Retina (tissue), 1 donor: ENCODE data around the gene MAP3K21.
A peak's percentile ranks its signal among the peaks of the same experiment; 100 is the strongest.

ENCODE experiments used
- DNase-seq: peaks from one replicate; pipeline ENCODE4 v3.0.0-alpha.2; 2016

Gene MAP3K21

DNA sequence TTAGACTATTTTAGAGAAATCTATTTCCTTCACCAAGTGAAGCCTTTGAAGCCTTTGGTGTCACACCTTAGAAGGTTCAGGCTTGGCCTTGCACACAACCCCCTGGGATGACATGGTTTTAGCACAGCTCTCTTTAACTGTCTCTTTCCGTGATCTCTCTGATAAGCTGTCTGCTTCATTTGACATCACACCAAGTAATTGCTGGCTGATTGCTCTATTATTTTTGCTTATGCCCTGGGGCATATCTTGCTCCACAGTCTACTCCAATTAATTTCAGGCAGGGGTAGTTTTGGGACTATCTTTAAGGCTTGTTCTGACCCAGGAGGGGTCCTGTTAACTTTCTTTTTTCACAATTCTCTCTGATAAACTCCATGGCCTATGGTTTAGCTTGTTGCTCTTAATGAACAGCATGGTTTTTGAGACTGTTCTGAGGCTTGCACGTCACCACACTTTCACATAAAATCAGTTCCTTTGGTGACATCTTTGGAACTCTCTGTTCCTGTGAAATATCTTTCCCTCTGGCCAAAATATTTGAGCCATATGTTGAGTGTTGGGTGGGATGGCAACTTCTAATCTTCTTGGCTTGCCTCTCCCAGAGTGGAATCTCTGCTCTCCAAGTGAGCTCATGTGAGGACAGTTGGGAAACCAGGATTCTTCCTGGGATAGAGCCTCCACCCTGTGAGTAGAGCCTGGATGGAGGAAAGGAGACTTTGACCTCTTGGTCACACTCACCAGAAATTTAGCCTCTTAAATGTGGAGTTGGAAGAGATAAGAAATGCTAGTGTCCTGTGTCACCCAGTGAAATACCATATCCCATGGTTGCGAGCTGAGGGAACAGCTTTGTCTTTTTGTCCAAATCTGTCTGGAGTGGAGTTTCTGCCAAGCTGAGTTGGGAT is 63.6 kb downstream of the MAP3K21 start:
- DNase-seq: no peak

DNA sequence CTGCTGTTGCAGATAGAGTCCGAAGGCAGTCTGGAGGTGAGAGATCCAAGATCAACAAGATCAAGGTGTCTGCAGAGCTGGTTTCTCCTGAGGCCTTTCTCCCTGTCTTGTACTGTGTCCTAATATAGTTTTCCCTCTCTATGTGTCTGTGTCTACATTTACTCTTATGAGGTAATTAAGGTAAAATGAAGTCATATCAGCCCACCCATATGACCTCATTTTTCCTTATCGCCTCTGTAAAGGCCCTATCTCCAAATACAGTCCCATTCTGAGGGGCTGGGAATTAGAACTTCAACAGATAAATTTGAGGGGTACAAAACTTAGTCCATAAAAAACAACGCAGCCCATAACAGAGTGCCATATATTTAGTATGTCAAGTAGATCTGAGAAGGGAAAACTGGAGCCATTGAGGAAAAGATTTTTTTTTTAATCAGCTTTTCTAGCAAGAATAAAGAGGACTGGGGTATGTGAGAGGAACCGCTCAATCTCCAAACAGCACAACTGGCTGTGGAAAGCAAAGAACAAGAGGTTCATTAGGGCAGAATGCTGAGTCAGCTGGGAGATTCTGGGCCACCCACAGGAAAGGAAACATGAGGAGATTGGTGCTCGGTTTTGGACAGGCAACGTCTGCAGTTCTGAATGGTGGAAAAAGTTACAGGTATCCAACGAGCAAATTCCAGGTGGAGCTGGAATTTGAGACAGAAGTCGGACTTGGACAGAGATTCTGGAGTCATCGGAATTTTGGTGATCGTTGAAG is 65.7 kb downstream of the MAP3K21 start:
- DNase-seq: no peak

DNA sequence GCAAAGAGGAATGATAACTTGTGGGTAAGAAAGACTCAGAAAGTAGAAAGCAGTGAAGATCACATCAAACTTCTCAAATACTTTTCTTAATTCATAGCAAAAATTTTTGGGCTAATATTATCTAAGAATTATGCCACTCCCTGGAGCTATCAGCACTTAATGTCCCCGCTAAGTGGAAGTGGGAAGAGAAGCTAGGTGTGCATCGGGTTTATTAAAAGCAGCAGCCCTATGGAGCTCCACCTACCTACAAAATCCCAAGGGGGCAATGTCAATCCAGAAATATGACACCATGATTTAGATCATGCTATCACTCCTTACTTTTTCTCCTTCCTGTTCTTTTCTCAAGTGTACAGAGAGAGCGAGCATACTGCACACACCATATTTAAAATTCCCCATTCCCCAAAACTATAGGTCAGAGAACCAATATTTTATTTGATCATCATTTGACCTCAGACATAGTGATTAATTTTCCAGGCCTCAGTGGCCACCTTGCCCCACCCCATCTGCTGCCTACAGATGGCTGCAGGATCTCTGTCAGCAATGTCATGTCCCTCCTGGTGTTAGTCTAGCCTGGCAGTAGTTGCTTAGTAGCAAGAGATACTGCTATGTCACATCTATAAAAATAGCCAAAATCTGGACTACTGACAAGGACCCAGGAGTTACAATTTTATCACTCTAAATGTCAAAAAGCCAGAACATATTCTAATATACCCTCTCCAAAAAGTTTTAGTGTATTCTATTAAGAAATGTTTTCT is 66.6 kb downstream of the MAP3K21 start:
- no peak for DNase-seq

DNA sequence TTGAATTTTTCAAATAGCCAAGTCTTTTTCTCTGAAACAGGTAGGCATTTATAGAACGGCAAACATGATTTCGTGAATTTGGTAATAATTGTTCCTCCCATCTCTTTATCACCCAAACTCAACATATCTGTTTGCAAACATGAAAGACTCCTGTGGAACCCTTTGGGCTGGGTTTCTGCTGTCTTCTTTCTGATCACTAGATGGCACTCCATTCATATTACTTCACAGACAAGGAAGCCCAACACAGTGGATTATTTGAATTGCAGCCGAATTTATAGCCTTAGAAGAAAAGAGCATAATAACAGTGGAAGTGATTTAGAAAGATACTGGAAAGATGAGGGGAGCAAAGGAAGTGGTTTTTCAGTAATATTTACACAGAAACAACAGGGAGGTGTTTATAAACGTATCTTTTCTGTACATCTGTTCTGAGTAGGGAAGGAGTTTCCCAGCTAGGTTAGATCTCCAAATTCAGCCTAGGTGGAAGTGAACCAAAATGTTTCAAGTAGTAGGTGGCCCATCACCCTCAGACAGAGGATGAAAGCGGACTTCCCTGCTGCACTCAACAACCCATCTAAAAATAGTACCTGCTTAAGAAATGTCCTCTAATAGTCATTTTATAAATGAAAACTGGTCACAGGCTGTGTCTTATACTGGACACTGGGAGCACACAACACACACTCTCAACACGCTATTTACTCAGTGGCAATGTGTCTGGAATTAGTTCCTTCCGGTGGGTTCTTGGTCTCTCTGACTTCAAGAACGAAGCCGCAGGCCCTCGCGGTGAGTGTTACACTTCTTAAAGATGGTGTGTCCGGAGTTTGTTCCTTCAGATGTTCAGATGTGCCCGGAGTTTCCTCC is 67.6 kb downstream of the MAP3K21 start:
- DNase-seq: peak; percentile 56

DNA sequence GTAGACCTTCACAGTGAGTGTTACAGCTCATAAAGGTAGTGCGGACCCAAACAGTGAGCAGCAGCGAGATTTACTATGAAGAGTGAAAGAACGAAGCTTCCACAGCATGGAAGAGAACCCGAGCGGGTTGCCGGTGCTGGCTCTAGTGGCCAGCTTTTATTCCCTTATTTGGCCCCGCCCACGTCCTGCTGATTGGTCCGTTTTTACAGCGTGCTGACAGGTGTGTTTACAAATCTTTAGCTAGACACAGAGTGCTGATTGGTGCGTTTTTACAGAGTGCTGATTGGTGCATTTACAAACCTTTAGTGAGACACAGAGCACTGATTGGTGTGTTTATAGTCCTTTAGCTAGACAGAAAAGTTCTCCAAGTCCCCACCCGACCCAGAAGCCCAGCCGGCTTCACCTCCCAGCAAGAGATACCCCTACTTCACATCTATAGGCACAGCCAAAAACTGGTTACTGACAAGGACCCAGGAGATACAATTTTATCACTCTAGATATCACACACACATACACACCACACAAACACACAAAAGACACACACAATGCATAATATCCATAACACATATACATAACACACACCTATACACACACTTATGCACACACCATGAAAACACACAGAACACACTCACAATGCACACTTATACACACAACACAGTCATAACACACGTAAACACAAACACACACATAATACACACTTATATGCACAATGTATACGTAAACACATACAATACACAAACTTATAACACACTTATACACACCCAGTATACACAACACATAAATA is 68.5 kb downstream of the MAP3K21 start:
- DNase-seq: no peak

DNA sequence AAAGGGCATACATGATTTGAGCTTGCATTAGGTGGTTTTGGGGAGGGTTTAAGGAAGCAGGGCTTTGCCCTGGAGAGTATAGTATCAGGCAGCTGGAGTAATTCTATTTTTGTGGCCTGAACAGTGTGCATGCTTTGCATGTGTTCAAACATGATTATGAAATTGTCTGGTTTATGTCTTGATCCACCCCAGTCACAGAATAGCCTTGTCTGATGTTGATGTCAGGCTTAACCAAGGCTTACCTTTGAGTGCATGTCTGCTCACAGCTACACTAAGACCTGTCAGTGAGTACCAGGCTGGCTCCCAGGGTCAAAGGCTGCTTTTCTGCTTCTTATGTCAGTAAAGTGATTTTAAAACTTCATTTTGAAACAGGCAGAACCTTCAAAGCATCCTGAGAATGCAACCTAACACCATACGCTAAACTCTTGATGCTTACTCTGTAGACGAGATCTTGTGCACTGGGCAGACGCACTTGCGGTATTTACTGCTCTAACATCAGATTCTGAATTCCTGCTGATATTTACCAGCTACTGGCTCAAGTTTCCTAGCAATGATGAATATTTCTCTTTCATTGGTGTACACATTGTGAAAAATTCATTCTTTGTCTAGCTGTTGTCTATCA is 78.9 kb downstream of the MAP3K21 start:
- DNase-seq: no peak

DNA sequence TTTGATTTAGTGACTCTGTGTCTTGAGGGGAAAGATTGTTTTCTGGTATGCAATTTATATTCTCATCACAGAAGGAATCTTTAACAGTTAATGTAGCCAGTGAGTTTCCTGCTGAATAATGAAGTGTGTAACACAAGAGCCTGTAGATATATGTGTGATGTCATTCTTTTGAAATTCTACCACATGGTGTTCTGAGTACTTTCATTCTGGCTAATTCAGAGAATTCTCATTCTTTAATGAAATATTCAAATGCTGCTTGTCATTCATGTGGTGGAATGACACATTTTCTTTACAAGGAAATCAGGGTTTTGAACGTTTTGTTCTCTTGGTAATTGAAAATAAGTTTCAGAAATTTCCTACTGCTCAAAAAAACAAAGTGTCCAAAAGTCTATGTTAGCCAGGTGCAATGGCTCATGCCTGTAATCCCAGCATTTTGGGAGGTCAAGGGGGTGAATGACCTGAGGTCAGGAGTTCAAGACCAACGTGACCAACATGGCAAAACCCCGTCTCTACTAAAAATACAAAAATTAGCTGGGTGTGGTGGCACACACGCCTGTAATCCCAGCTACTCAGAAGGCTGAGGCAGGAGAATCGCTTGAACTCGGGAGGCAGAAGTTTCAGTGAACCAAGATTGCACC is 79.6 kb downstream of the MAP3K21 start:
- no peak for DNase-seq

DNA sequence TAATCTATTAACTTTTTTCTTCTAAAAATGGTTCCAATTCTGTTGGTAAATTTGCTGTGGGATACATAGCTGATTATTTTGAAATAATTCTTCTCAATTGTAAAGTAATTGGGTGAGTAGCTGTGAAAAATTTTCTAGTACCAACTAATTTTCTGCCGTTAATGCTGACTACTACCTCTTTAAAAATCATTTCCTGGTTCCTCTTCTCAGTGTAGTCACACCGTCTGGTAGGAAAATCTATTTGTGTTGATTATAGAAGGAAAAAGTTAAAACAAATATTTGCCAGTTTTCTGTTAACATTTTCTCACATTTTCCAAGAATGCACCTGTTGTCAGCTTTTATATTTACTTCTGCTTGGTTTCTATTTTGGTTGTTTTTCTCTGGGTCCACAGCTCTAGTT is 82.0 kb downstream of the MAP3K21 start:
- DNase-seq: no peak

DNA sequence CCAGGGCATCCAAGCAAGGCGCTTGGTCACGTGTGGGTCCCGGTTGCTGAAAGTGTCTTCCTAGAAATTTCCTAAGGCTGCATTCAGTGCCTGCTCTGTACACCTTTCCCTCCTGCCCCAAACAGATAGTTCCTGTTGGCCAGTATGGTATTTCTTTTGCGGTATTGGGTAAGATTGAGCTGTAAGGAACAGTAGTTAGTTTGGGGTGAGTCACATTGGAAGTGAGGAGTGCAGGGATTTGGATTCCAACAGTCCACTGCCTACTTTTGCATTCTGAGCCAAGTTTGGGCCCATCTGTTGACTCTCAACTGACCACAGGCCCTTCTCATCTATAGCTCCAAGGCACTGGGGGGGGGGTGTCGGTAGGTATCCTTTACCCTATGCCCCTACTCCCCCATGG is 83.4 kb downstream of the MAP3K21 start:
- DNase-seq: no peak

DNA sequence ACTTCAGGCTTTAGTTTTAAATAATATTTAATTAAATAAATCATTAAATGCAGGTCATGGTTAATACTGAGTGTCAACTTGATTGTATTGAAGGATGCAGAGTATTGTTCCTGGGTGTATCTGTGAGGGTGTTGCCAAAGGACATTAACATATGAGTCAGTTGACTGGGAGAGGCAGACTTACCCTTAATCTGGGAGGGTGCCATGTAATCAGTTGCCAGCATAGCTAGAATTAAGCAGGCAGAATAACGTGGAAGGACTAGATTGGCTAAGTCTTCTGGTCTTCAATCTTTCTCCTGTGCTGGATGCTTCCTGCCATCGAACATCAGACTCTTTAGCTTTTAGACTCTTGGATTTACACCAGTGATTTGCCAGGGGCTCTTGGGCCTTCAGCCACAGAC is 85.3 kb downstream of the MAP3K21 start:
- DNase-seq: no peak

DNA sequence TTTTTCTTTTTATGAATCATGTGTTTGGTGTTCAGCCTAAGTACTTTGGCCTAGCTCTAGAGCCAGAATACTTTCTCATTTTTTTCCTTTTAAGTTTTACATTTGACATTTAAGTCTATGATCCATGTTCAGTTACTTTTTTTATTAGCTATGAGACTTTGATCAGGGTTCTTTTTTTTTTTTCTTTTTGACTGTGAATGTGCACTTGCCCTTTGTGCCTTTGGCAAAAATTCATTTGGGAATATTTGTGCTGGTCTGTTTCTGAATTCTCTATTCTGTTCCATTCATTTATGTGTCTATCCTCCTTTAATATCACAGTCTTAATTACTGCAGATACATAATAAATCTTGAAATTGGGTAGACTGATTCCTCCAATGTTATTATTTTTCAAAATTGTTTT is 93.8 kb downstream of the MAP3K21 start:
- DNase-seq: no peak

DNA sequence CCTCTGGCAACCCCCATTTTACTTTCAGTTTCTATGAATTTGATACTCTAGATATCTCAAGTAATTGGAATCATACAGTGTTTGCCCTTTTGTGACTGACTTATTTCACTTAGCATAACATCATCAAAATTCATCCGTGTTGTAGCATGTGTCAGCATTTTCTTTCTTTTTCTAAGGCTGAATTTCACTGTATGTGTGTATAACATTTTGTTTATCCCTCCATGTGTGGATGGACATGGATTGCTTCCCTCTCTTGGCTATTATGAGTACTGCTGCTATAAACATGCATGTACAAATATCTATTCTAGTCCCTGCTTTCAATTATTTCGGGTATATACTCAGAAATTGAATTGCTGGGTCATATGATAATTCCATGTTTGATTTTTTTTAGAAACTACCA is 97.3 kb downstream of the MAP3K21 start:
- no peak for DNase-seq

DNA sequence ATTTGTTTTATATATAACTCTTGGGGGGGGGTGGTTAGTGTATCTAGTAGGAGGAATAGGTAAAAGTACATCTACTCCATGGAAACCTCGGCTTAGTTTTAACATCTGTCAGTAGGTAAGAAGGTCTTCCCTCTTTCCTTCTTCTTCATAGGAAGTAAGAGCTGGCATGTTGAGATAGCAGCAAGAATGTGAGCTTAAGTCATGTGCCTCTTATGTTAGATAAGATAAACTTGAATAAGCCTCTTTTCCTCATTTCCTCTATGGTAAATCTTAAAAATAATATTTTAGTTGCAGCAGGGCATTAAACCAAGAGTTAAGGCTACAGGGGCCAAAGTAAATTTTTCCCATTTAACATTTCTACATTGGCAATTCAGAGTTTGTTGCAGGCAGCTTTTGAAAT is 100.4 kb downstream of the MAP3K21 start:
- no peak for DNase-seq

DNA sequence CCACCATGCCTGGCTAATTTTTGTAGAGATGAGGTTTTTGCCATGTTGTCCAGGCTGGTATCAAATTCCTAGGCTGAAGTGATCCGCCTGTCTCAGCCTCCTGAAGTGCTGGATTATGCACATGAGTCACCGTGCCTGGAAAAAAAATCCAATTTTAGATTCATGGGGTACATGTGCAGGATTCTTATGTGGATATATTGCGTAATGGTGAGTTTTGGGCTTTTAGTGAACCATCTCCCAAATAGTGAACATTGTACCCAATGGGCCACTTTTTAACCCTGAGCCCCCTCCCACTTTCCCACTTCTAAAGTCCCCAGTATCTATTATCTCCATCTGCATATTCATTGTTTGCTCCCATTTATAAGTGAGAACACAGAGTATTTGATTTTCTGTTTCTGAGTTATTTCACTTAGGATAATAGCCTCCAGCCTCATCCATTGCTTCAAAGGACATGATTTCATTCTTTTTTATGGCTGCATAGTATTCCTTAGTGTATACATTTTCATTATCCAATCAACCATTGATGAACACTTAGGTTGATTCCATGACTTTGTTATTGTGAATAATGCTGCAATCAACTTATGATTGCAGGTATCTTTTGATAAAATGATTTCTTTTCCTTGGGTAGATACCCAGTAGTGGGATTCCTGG is 104.4 kb downstream of the MAP3K21 start:
- DNase-seq: no peak

DNA sequence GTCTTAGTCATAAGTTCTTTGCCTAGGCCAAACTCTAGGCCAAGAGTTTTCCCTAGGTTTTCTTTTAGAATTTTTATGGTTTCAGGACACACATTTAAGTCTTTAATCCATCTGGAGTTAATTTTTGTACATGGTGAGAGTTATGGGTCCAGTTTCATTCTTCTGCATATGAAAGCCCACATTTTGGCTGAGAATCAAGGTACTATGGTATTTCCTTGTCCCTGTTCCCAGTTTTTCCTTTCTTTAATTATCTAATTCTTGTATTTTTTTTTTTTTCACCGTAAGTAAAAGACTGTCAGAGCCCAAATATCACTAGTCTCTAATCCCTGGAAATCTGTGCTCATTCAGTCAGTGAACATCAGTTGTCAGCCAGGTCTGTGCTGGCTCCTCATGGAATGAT is 105.4 kb downstream of the MAP3K21 start:
- DNase-seq: no peak

DNA sequence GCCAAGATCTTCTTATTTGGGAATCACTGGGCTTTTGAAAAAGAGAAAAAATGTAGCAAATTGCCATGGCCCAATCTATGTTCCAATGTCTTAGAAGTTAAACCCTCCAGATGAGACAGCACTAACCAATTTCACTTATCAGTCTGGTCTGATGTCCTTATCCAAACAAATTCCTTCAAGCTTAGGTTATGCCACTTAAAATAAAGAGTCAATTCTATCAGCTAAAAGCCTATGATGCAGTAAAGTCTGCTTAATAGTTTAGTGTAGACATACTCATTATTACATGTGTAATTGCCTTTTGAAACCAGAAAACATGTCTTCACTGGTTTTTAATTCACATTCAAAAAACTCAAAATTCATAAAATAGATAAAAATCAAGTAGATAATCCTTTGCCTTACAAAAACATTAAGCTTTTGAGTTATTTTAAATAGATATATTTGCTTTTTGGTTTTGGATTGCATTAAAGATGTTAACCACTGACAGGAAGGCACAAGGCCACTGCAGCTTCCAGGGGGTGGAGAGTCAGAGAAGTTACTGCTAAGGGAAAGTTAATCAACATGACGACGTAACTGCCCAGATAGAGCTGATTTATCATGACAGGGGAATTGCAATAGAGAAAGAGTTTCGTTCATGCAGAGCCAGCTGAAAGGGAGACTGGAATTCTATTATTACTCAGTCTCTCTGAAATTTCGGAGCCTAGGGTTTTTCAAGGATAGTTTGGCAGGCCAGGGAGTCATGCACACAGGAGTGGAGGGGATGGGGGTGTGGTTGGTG is 106.1 kb downstream of the MAP3K21 start:
- DNase-seq: no peak
